Measurements from ENCODE around the gene SMG6. TPM values are rescaled to one million over a fixed set of nuclear protein-coding genes. Genes with fewer than 3 reads are reported as not detected.
A peak's percentile ranks its signal among the peaks of the same experiment; 100 is the strongest.

Gene SMG6
- total RNA-seq, 1 donor from 2014 or later: 28.8 TPM

GRCh38 chr17:2176499-2177169, 127.0 kb downstream of the SMG6 start:
- intact Hi-C loops (cut with DNase I): no loop called here
- DNase-seq: no peak
- Histone ChIP-seq H3K27me3 (no peaks in the 10 kb centered on the region), H3K27ac (peak overlapping the region; percentile 80), H3K4me3 (no peak overlapping the region), H3K4me1 (peaks cover 95% of the 10 kb centered on the region), H3K9me3 (no peaks in the 10 kb centered on the region), H3K36me3 (no peaks in the 10 kb centered on the region)
- ATAC-seq: no peak
- TF ChIP-seq, protein P1, sequence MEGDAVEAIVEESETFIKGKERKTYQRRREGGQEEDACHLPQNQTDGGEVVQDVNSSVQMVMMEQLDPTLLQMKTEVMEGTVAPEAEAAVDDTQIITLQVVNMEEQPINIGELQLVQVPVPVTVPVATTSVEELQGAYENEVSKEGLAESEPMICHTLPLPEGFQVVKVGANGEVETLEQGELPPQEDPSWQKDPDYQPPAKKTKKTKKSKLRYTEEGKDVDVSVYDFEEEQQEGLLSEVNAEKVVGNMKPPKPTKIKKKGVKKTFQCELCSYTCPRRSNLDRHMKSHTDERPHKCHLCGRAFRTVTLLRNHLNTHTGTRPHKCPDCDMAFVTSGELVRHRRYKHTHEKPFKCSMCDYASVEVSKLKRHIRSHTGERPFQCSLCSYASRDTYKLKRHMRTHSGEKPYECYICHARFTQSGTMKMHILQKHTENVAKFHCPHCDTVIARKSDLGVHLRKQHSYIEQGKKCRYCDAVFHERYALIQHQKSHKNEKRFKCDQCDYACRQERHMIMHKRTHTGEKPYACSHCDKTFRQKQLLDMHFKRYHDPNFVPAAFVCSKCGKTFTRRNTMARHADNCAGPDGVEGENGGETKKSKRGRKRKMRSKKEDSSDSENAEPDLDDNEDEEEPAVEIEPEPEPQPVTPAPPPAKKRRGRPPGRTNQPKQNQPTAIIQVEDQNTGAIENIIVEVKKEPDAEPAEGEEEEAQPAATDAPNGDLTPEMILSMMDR (IDR thresholded peaks at IDR 0.05): no peak

- ATAC-seq (no peak), DNase-seq (no peak)
- Histone ChIP-seq H3K36me3 (no peaks in the 10 kb centered on the region), H3K4me3 (no peak overlapping the region), H3K9me3 (no peaks in the 10 kb centered on the region), H3K4me1 (peaks cover 88% of the 10 kb centered on the region), H3K27me3 (no peaks in the 10 kb centered on the region), H3K27ac (peak overlapping the region; percentile 80)
- TF ChIP-seq, protein P1 (IDR thresholded peaks at IDR 0.05): no peak
- intact Hi-C loops (cut with DNase I): no loop called here
Observed at GRCh38 chr17:2175294-2175628, 128.3 kb downstream of the SMG6 start.

DNA sequence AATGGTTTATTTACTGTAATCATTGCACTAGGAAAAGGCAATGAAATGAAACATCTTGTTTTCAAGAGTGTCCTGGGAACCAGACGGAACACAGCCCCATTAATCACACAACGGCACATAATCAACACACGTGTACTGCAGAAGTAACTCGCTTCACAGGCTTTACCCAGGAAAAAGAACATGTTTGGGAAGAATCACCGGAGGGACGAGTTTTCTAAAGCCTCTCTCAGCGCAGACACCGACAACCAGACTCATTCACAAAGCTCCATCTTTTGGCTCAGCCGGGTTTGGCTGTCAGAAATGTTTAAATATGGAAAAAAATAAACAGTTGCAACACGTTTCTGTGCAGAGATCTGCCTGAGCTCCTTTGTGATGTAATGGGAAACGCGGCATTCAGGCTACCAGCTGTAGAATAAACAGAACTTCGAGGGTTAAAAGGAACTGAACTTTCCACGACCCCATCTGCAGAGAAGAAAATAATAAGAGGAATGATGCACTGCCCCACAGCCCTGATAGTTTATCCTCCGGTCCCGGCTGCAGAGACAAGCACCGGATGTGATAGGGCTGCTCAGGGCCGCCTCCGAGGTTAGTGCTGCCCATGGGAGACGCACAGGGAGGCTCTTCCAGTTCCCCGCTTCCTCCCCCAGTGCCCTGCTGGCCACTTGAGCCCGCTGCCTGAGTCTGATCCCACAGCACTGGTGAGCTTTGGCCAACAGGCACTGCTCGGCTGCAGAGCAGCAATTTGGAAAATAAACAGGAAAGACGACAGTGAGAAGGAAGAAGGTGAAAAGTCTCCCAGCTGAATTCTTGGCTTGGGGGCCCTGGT, 128.9 kb downstream of the SMG6 start:
- Histone ChIP-seq H3K36me3 (no peaks in the 10 kb centered on the region), H3K4me1 (peaks cover 82% of the 10 kb centered on the region), H3K9me3 (no peaks in the 10 kb centered on the region), H3K4me3 (no peak overlapping the region), H3K27ac (peak overlapping the region; percentile 80), H3K27me3 (no peaks in the 10 kb centered on the region)
- DNase-seq: peak; percentile 78
- intact Hi-C loops (cut with DNase I): no loop called here
- peak; percentile 62 for ATAC-seq
- TF ChIP-seq, protein P1 (IDR thresholded peaks at IDR 0.05): peak; percentile 1

- peak overlapping the region; percentile 80 for H3K27ac ChIP-seq
- no peak for ATAC-seq
Observed at GRCh38 chr17:2174014-2174413, 129.6 kb downstream of the SMG6 start.

DNA sequence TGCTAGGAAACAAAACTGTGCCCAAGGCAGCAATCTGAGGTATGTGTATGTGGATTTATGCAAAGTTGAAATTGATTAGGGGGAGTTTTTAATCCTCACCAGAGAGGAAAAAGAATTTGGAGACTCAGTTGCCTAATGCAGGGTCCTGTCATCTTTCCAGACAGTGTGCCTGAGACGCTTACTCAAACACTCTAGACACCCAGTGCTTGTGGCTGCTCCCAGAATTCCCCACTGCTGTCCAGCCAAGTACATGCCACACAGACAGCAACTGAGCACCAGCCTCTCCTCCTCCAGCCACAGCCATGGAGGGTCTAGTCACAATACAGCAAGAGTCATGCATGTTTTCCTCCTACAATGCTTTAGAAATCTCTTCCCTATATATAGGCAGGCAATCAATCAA, 130.6 kb downstream of the SMG6 start:
- Histone ChIP-seq H3K9me3 (no peaks in the 10 kb centered on the region), H3K4me3 (no peak overlapping the region), H3K36me3 (peaks cover 6% of the 10 kb centered on the region), H3K4me1 (peaks cover 66% of the 10 kb centered on the region), H3K27ac (peak overlapping the region; percentile 80), H3K27me3 (no peaks in the 10 kb centered on the region)
- peak; percentile 66 for ATAC-seq
- TF ChIP-seq, protein P1 (IDR thresholded peaks at IDR 0.05): no peak
- no peak for DNase-seq
- intact Hi-C loops (cut with DNase I): no loop called here

More at GRCh38 chr17:2174014-2174413, 129.6 kb downstream of the SMG6 start:
- Histone ChIP-seq H3K4me1 (peaks cover 76% of the 10 kb centered on the region), H3K36me3 (peaks cover 4% of the 10 kb centered on the region), H3K4me3 (no peak overlapping the region), H3K27me3 (no peaks in the 10 kb centered on the region), H3K9me3 (no peaks in the 10 kb centered on the region)
- no peak for DNase-seq
- TF ChIP-seq, protein P1 (IDR thresholded peaks at IDR 0.05): no peak
- intact Hi-C loops (cut with DNase I): no loop called here
